Measurements from ENCODE around the gene C4orf50.

Gene C4orf50

DNA sequence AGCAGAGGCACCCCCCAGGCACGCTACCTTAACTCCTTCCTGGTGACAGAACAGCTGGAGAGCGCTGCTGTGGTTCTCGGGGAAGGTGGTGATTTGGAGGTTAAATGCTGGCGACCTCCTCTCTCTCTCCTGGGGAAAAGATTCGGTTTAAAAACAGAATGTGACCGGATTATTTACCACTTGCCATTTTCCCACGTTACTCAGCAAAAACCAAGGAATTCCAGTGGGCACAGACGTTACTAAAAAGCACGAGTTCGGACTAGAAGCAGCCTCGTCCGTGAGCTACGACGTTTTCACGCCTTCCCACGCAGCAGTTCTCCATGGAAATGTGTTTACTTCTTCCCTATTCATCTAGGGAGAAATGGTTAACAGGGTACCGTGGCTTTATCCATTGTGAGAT lies 32.3 kb upstream of the C4orf50 start:
- TF ChIP-seq, protein P1, sequence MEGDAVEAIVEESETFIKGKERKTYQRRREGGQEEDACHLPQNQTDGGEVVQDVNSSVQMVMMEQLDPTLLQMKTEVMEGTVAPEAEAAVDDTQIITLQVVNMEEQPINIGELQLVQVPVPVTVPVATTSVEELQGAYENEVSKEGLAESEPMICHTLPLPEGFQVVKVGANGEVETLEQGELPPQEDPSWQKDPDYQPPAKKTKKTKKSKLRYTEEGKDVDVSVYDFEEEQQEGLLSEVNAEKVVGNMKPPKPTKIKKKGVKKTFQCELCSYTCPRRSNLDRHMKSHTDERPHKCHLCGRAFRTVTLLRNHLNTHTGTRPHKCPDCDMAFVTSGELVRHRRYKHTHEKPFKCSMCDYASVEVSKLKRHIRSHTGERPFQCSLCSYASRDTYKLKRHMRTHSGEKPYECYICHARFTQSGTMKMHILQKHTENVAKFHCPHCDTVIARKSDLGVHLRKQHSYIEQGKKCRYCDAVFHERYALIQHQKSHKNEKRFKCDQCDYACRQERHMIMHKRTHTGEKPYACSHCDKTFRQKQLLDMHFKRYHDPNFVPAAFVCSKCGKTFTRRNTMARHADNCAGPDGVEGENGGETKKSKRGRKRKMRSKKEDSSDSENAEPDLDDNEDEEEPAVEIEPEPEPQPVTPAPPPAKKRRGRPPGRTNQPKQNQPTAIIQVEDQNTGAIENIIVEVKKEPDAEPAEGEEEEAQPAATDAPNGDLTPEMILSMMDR (IDR thresholded peaks at IDR 0.05; ENCODE audit: low read depth, low read length) = no peak
- DNase-seq (ENCODE audit: extremely low read depth, low read depth) = no peak

DNA sequence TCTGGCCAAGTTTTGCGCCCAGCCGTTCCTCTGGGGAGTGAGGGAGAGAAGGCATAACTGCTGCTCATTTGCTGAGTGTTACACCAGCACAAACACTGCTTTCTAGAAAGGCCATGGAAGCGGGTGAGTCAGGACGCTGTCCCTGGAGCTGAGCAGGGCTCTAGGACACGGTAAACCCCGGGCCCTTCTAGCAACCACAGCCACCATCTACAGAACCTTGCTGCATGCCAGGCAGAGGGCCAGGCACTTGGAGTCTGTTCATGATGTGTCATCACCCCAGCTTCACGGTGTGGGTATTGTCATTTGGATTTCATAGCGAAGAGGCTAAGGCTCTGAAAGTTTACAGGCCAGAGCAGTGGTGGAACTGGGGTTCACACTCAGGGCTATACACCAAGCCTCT lies 31.8 kb upstream of the C4orf50 start:
- TF ChIP-seq, protein P1 (IDR thresholded peaks at IDR 0.05; ENCODE audit: low read depth, low read length) = no peak
- DNase-seq (ENCODE audit: extremely low read depth, low read depth) = no peak

DNA sequence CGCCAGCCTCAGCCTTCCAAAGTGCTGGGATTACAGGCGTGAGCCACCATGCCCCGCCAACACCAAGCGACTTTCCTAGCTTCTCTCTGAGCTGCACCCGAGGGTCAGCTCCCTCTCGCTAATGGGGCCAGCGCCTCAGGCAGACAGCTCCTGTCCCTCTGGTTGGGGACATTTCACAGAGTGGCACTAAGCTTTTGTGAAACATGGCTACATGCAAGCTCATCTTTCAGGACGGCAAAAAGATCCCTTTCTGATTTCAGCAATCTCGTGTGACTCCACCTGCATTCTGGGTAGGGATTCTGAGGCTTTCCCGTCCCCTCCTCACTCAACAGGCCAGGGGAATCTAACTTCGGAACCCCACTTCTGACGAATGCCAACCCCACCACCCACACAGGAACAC lies 31.0 kb upstream of the C4orf50 start:
- no peak for DNase-seq (ENCODE audit: extremely low read depth, low read depth)
- TF ChIP-seq, protein P1 (IDR thresholded peaks at IDR 0.05; ENCODE audit: low read depth, low read length) = no peak

DNA sequence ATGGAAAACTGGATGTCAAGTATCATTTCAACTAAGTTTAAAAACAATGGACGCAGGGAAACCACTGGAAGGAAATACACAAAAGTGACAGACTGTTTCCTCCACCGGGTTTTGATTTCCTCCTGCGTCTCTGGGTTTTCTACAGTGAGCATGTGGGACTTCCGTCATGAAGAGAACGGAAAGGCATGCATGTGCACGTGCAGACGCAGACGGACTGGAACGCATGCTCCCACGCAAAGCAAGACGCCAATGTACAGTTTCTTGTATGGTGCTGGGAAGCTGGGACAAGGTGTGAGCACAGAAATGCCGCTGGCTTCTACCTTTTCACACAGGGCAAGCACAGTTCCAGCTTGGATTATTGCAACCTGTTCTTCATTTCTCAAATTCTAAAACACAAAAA lies 30.3 kb upstream of the C4orf50 start:
- no peak for DNase-seq (ENCODE audit: extremely low read depth, low read depth)
- TF ChIP-seq, protein P1 (IDR thresholded peaks at IDR 0.05; ENCODE audit: low read depth, low read length) = no peak

DNA sequence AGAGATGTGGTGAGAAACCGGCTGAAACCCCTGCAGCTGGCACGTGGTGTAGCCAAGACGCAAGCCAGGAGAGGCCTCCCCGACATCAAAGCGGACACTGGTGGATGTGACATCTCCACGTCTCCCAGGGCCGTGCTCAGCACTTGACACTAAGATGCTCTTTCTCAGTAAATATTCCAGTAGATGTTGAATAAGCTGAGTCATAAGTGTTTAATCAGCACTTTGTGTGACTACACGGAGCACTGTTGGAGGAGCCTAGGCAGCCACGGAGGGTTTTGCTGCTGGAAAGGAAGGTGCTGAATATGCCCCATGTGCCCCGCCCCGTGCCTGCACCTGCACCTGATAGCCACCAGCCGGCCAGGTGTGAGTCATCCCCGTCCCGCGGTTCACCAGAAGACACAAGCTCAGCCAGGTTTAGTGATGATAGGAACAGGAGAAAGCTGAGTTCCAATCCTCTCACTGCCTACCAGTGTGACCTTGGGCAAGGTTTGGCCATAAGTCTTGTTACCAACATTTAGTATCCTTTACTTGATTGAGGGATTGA lies 29.0 kb upstream of the C4orf50 start:
- DNase-seq (ENCODE audit: extremely low read depth, low read depth) = no peak
- TF ChIP-seq, protein P1 (IDR thresholded peaks at IDR 0.05; ENCODE audit: low read depth, low read length) = no peak

DNA sequence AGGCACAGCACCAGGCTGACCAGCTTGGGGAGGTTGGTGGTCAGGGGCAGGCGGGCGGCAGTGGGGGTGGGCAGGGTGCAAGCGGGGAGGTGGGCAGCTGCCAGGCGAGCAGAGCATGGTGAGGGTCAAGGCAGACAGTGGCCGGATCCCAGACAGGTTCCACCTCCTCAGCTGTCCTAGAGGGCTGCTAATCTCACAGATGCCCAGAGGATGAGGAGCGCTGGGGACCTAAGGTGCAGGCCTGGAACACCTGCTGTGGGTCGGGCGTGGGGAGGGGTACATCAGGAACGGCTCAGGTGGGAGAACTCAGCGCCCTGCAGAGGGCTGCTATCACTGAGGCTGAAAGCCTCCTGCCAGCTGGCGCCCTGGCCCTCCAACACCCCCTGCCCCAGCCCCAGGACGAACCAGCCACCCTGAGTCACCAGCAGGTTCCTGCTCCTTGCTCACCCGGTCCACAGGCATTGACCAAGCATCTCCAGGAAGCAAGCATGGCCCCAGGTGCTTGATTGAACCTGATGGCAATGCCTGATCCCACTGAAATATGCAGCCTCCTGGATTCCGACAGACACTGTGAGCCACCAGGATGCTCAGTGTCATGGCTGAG lies 28.4 kb upstream of the C4orf50 start:
- DNase-seq (ENCODE audit: extremely low read depth, low read depth) = no peak
- TF ChIP-seq, protein P1 (IDR thresholded peaks at IDR 0.05; ENCODE audit: low read depth, low read length) = no peak

DNA sequence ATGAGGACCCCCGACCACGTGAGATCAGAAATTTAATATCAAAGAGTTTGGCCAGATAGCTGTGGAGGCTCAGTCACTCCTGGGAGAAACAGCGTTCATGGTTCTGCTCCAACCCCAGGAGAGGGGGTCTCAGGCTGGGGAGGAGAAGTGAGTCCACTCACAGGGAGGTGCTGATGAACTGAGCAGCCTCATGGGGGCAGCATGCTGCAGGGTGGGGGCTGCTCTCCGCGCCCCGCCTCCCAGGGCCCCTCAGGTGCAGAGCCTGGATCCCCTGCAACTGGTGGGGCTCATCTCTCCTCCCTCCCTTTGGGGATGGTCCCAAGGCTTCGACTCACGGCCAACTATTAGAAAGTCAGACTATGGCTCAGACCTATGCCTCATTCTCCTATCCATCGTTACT lies 26.6 kb upstream of the C4orf50 start:
- DNase-seq (ENCODE audit: extremely low read depth, low read depth) = no peak
- TF ChIP-seq, protein P1 (IDR thresholded peaks at IDR 0.05; ENCODE audit: low read depth, low read length) = no peak
